ENCODE results near the gene PRIMA1. TPM values are rescaled to one million over a fixed set of nuclear protein-coding genes. Genes with fewer than 3 reads are reported as not detected.

The PRIMA1 gene
- total and polyA plus RNA-seq, 10 of the 15 experiments (the other 5 are each of a cell fraction or from before 2014, with no cell fraction given), result not detected

DNA sequence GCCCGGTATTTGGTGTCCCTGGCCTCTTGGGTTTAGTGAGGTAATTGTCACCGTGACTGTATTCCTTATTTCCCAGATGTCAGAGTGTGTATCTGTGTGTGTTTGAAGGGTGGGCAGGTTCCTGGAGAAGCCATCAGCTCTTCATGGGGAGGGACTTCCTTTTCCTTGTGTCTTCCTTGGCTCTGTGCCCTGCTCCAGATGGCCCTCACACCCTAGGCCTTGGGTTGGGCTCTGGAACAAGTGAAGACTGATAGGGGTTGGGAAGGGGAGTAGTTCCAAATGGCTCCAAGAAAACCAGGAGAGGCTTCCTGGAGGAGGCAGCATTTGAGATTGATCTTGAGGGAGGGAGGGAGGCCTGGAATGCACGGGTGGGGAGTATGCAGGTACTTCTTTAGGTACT is 43.8 kb upstream of the PRIMA1 start:
- no peaks in the 10 kb centered on the region for H3K79me2 ChIP-seq (ENCODE audit: control insufficient read depth, insufficient read depth, low read length)
- TF ChIP-seq RFX5 (IDR thresholded peaks at IDR 0.05; ENCODE audit: low read depth, low read length) (no peak), ZSCAN29 (IDR thresholded peaks at IDR 0.05) (no peak), TBL1XR1 (IDR thresholded peaks at IDR 0.05; ENCODE audit: low read depth, low read length) (no peak), SREBF1 (IDR thresholded peaks at IDR 0.05; ENCODE audit: low read length) (no peak), SIN3A (IDR thresholded peaks at IDR 0.05; ENCODE audit: low read depth, low read length) (no peak), HSF1 (IDR thresholded peaks at IDR 0.05; ENCODE audit: low read depth, low read length) (no peak), ZBED1 (IDR thresholded peaks at IDR 0.05; ENCODE audit: borderline replicate concordance) (no peak), NKRF (conservative IDR thresholded peaks at IDR 0.05) (no peak), MTA2 (IDR thresholded peaks at IDR 0.05; ENCODE audit: low read depth) (no peak), BHLHE40 (IDR thresholded peaks at IDR 0.05; ENCODE audit: borderline replicate concordance in 1 of 2, low read depth in 2 of 2, low read length in 1 of 2) (no peak)
- intact Hi-C loops (cut with micrococcal nuclease; ENCODE audit: unreplicated experiment), result no loop called here
- no peak overlapping the region for H2AFZ ChIP-seq (ENCODE audit: control insufficient read depth, low read depth, low read length)
- no peaks in the 10 kb centered on the region; the same call in 1 of the 2 replicates for H4K20me1 ChIP-seq (ENCODE audit: control insufficient read depth, insufficient read depth)
- CTCF ChIA-PET, result no interaction called here
- ATAC-seq (no peak), FAIRE-seq (no peak), DNase-seq (ENCODE audit: low read depth, low spot score) (no peak)
- RAD21 ChIA-PET (ENCODE audit: unreplicated experiment), result no interaction called here
- no TSS peak for BruUV-seq (replicated peaks)
- H3K4me1 ChIP-seq (ENCODE audit: control insufficient read depth, insufficient read depth, low read length), result no peaks in the 10 kb centered on the region
- 32% methylated on average over 3 of the region's 3 CpGs for WGBS (ENCODE audit: insufficient coverage, insufficient replicate concordance, low lambda C conversion rate, missing lambda C conversion rate)
- H3K36me3 ChIP-seq (ENCODE audit: control insufficient read depth in 2 of 2, insufficient read depth in 2 of 2, low read length in 1 of 2), result no peaks in the 10 kb centered on the region
- no peaks in the 10 kb centered on the region for H3K9me3 ChIP-seq (replicated peaks; ENCODE audit: control insufficient read depth, insufficient read depth, low read length)
- no peak overlapping the region for H3K4me2 ChIP-seq (ENCODE audit: control insufficient read depth, insufficient read depth)
- H3K9ac ChIP-seq (ENCODE audit: control insufficient read depth, insufficient read depth, low read length), result no peak overlapping the region
- H3K4me3 ChIP-seq, result no peak overlapping the region
- H3K27me3 ChIP-seq (replicated peaks in 1 of 2; ENCODE audit: control insufficient read depth in 2 of 2, insufficient read depth in 2 of 2, low read length in 1 of 2), result peaks cover 0 to 2% of the 10 kb centered on the region in 2 experiments; a peak in 2 of 4 replicates
- SMC1A ChIA-PET (ENCODE audit: uncharacterized antibody, unreplicated experiment), result no interaction called here
- POLR2A ChIA-PET, result no interaction called here
- in situ Hi-C loops (cut with MboI), result no loop called here
- H3K27ac ChIP-seq (ENCODE audit: control insufficient read depth, insufficient read depth), result no peak overlapping the region

Data from GM12878 (cell line).